Measurements from ENCODE around the gene ZSCAN21. TPM values are rescaled to one million over a fixed set of nuclear protein-coding genes. Genes with fewer than 3 reads are reported as not detected.
"Not testable (repeated sequence)": the region's sequence is repeated elsewhere in the genome, so short reads cannot be mapped to it uniquely, and the experiment has no call there.

ZSCAN21 gene
- total and polyA plus RNA-seq, 4 donors: 10.3 to 27.7 (median 19.2) TPM

- not testable (repeated sequence) for H3K27me3 ChIP-seq (ENCODE audit: control insufficient read depth, insufficient read depth, low read length); H3K36me3 ChIP-seq (ENCODE audit: control insufficient read depth, insufficient read depth, low read length); DNase-seq (ENCODE audit: low read depth in 4 of 6, low spot score in 6 of 6); H3K9me3 ChIP-seq (ENCODE audit: control insufficient read depth, insufficient read depth, low read length); H3K27ac ChIP-seq (ENCODE audit: low read depth, low read length); H3K4me3 ChIP-seq (ENCODE audit: low read depth, low read length)
- peaks cover 14% of the 10 kb centered on the region for H3K4me1 ChIP-seq (ENCODE audit: control insufficient read depth, insufficient read depth, low read length)
- WGBS (ENCODE audit: insufficient coverage): 75% methylated on average over 11 of the region's 14 CpGs
Measured at GRCh38 chr7:100012385-100013327, 36.9 kb upstream of the ZSCAN21 start.

GRCh38 chr7:100013328-100013676 is 36.3 kb upstream of the ZSCAN21 start:
- WGBS (ENCODE audit: insufficient coverage): 78% methylated on average over 1 of the region's 3 CpGs
- Histone ChIP-seq H3K4me3 (ENCODE audit: low read depth, low read length) (no peak overlapping the region), H3K27ac (ENCODE audit: low read depth, low read length) (no peak overlapping the region), H3K36me3 (ENCODE audit: control insufficient read depth, insufficient read depth, low read length) (no peaks in the 10 kb centered on the region), H3K4me1 (ENCODE audit: control insufficient read depth, insufficient read depth, low read length) (peaks cover 15% of the 10 kb centered on the region), H3K9me3 (ENCODE audit: control insufficient read depth, insufficient read depth, low read length) (no peaks in the 10 kb centered on the region), H3K27me3 (ENCODE audit: control insufficient read depth, insufficient read depth, low read length) (no peaks in the 10 kb centered on the region)
- DNase-seq (ENCODE audit: low read depth in 4 of 6, low spot score in 6 of 6): no peak

GRCh38 chr7:100015232-100016214 is 34.1 kb upstream of the ZSCAN21 start, which contains the start of gene ZKSCAN1:
ZKSCAN1 (plus strand) TSS chr7:100015596; CDS start chr7:100023507, 7,911 bp downstream.
- H3K9me3 ChIP-seq (ENCODE audit: control insufficient read depth, insufficient read depth, low read length): no peaks in the 10 kb centered on the region
- 0% methylated on average over 55 of the region's 70 CpGs for WGBS (ENCODE audit: insufficient coverage)
- H3K36me3 ChIP-seq (ENCODE audit: control insufficient read depth, insufficient read depth, low read length): peaks cover 5% of the 10 kb centered on the region
- peak within 1 kb of the TSS; percentile 98 for H3K4me3 ChIP-seq (ENCODE audit: low read depth, low read length)
- H3K27ac ChIP-seq (ENCODE audit: low read depth, low read length): peak within 1 kb of the TSS; percentile 98
- DNase-seq (ENCODE audit: low read depth in 4 of 6, low spot score in 6 of 6): peak in 5 of 6 donors; percentile 86 to 97 (median 89)
- peaks cover 16% of the 10 kb centered on the region for H3K4me1 ChIP-seq (ENCODE audit: control insufficient read depth, insufficient read depth, low read length)
- no peaks in the 10 kb centered on the region for H3K27me3 ChIP-seq (ENCODE audit: control insufficient read depth, insufficient read depth, low read length)

- peak overlapping the region; percentile 98 for H3K27ac ChIP-seq (ENCODE audit: low read depth, low read length)
- H3K36me3 ChIP-seq (ENCODE audit: control insufficient read depth, insufficient read depth, low read length): peaks cover 5% of the 10 kb centered on the region
- H3K9me3 ChIP-seq (ENCODE audit: control insufficient read depth, insufficient read depth, low read length): no peaks in the 10 kb centered on the region
- peak in 2 of 6 donors; percentile 66 to 79 for DNase-seq (ENCODE audit: low read depth in 4 of 6, low spot score in 6 of 6)
- H3K4me3 ChIP-seq (ENCODE audit: low read depth, low read length): peak overlapping the region; percentile 98
- no CpG with 5 or more reads among the region's 11 CpGs for WGBS (ENCODE audit: insufficient coverage)
- no peaks in the 10 kb centered on the region for H3K27me3 ChIP-seq (ENCODE audit: control insufficient read depth, insufficient read depth, low read length)
- peaks cover 16% of the 10 kb centered on the region for H3K4me1 ChIP-seq (ENCODE audit: control insufficient read depth, insufficient read depth, low read length)
Measured at GRCh38 chr7:100016215-100016901, 33.2 kb upstream of the ZSCAN21 start.

GRCh38 chr7:100017300-100017699 is 32.3 kb upstream of the ZSCAN21 start:
- peak overlapping the region; percentile 98 for H3K4me3 ChIP-seq (ENCODE audit: low read depth, low read length)
- WGBS (ENCODE audit: insufficient coverage): 56% methylated on average over 6 of the region's 11 CpGs
- peak overlapping the region; percentile 98 for H3K27ac ChIP-seq (ENCODE audit: low read depth, low read length)

GRCh38 chr7:100017875-100018274 is 31.7 kb upstream of the ZSCAN21 start:
- Histone ChIP-seq H3K36me3 (ENCODE audit: control insufficient read depth, insufficient read depth, low read length) (peaks cover 10% of the 10 kb centered on the region), H3K27ac (ENCODE audit: low read depth, low read length) (peak overlapping the region; percentile 98), H3K4me1 (ENCODE audit: control insufficient read depth, insufficient read depth, low read length) (peaks cover 13% of the 10 kb centered on the region), H3K27me3 (ENCODE audit: control insufficient read depth, insufficient read depth, low read length) (no peaks in the 10 kb centered on the region), H3K9me3 (ENCODE audit: control insufficient read depth, insufficient read depth, low read length) (no peaks in the 10 kb centered on the region), H3K4me3 (ENCODE audit: low read depth, low read length) (no peak overlapping the region)
- DNase-seq (ENCODE audit: low read depth in 4 of 6, low spot score in 6 of 6): no peak
- 88% methylated on average over 2 of the region's 5 CpGs for WGBS (ENCODE audit: insufficient coverage)

More at GRCh38 chr7:100017300-100017699, 32.3 kb upstream of the ZSCAN21 start:
- peaks cover 16% of the 10 kb centered on the region for H3K4me1 ChIP-seq (ENCODE audit: control insufficient read depth, insufficient read depth, low read length)
- no peaks in the 10 kb centered on the region for H3K27me3 ChIP-seq (ENCODE audit: control insufficient read depth, insufficient read depth, low read length)
- H3K36me3 ChIP-seq (ENCODE audit: control insufficient read depth, insufficient read depth, low read length): peaks cover 10% of the 10 kb centered on the region
- no peak for DNase-seq (ENCODE audit: low read depth in 4 of 6, low spot score in 6 of 6)
- no peaks in the 10 kb centered on the region for H3K9me3 ChIP-seq (ENCODE audit: control insufficient read depth, insufficient read depth, low read length)

GRCh38 chr7:100019908-100020307 is 29.7 kb upstream of the ZSCAN21 start:
- DNase-seq (ENCODE audit: low read depth in 4 of 6, low spot score in 6 of 6): no peak
- peaks cover 29% of the 10 kb centered on the region for H3K36me3 ChIP-seq (ENCODE audit: control insufficient read depth, insufficient read depth, low read length)

GRCh38 chr7:100021297-100021696 is 28.3 kb upstream of the ZSCAN21 start:
- H3K4me1 ChIP-seq (ENCODE audit: control insufficient read depth, insufficient read depth, low read length): peaks cover 7% of the 10 kb centered on the region
- H3K27me3 ChIP-seq (ENCODE audit: control insufficient read depth, insufficient read depth, low read length): no peaks in the 10 kb centered on the region
- no peaks in the 10 kb centered on the region for H3K9me3 ChIP-seq (ENCODE audit: control insufficient read depth, insufficient read depth, low read length)
- no peak overlapping the region for H3K4me3 ChIP-seq (ENCODE audit: low read depth, low read length)
- H3K27ac ChIP-seq (ENCODE audit: low read depth, low read length): no peak overlapping the region
- no peak for DNase-seq (ENCODE audit: low read depth in 4 of 6, low spot score in 6 of 6)
- WGBS (ENCODE audit: insufficient coverage): no CpG with 5 or more reads among the region's 3 CpGs
- H3K36me3 ChIP-seq (ENCODE audit: control insufficient read depth, insufficient read depth, low read length): peaks cover 40% of the 10 kb centered on the region

More at GRCh38 chr7:100019908-100020307, 29.7 kb upstream of the ZSCAN21 start:
- no peak overlapping the region for H3K27ac ChIP-seq (ENCODE audit: low read depth, low read length)
- H3K4me3 ChIP-seq (ENCODE audit: low read depth, low read length): no peak overlapping the region
- H3K4me1 ChIP-seq (ENCODE audit: control insufficient read depth, insufficient read depth, low read length): peaks cover 12% of the 10 kb centered on the region
- WGBS (ENCODE audit: insufficient coverage): 95% methylated on average over 7 of the region's 7 CpGs
- H3K9me3 ChIP-seq (ENCODE audit: control insufficient read depth, insufficient read depth, low read length): no peaks in the 10 kb centered on the region
- no peaks in the 10 kb centered on the region for H3K27me3 ChIP-seq (ENCODE audit: control insufficient read depth, insufficient read depth, low read length)

GRCh38 chr7:100022621-100023020 is 27.0 kb upstream of the ZSCAN21 start:
- peaks cover 49% of the 10 kb centered on the region for H3K36me3 ChIP-seq (ENCODE audit: control insufficient read depth, insufficient read depth, low read length)
- peaks cover 2% of the 10 kb centered on the region for H3K4me1 ChIP-seq (ENCODE audit: control insufficient read depth, insufficient read depth, low read length)
- no peak for DNase-seq (ENCODE audit: low read depth in 4 of 6, low spot score in 6 of 6)
- H3K27ac ChIP-seq (ENCODE audit: low read depth, low read length): no peak overlapping the region
- no peaks in the 10 kb centered on the region for H3K9me3 ChIP-seq (ENCODE audit: control insufficient read depth, insufficient read depth, low read length)
- H3K4me3 ChIP-seq (ENCODE audit: low read depth, low read length): no peak overlapping the region
- H3K27me3 ChIP-seq (ENCODE audit: control insufficient read depth, insufficient read depth, low read length): no peaks in the 10 kb centered on the region
- 100% methylated on average over 3 of the region's 5 CpGs for WGBS (ENCODE audit: insufficient coverage)

Data from spinal cord (tissue), 10 donors.